A673 (cell line): ENCODE results near the gene RGS3.

Source experiments
- CTCF ChIP-seq: fragments of 300-800, 200-600 bp; sonication (generic); conservative IDR thresholded peaks from 2 replicates; pipeline ENCODE4 v1.5.1; 2017; ENCODE audit warnings: low read depth, mild to moderate bottlenecking, antibody characterized with exemption, low read length, moderate library complexity, mixed read lengths
- EZH2 ChIP-seq: fragments of 200-600 bp; sonication (generic); IDR thresholded peaks from 2 replicates; pipeline ENCODE4 v1.6.1; 2017; ENCODE audit warnings: borderline replicate concordance, low read depth, mild to moderate bottlenecking, mixed read lengths, antibody characterized with exemption, low read length; ENCODE audit not compliant: poor library complexity, severe bottlenecking

- TF ChIP-seq CTCF (no peak), EZH2 (no peak)
Measured at GRCh38 chr9:113616116-113616515, 152.6 kb downstream of the RGS3 start.
